Tibial artery (tissue), 4 donors: Measurements from ENCODE around the gene LRRC74A.
"Not testable (repeated sequence)": the region's sequence is repeated elsewhere in the genome, so short reads cannot be mapped to it uniquely, and the experiment has no call there.

ENCODE experiments used
- DNase-seq, 2 donors: peaks; one replicate each; pipeline ENCODE4 v3.0.0-alpha.2; 2019
- H3K27ac ChIP-seq, 2 donors: fragments of 200-600 bp; sonication (generic) in 1 of 2; 1 replicate in 1 of 2; 2 replicates in 1 of 2; pipeline ENCODE4 v1.5.1; 2018 to 2019; ENCODE audit warnings: mild to moderate bottlenecking in 1 of 2
- H3K27me3 ChIP-seq, 2 donors: fragments of 200-600 bp; sonication (generic) in 1 of 2; one replicate each; pipeline versions ENCODE4 v1.5.1 to v1.6.0; 2016 to 2019
- H3K36me3 ChIP-seq, 3 donors: fragments of 200-600 bp; sonication (generic) in 2 of 3; one replicate each; pipeline ENCODE4 v1.5.1; 2016 to 2019; ENCODE audit warnings: mild to moderate bottlenecking in 2 of 3
- H3K4me1 ChIP-seq, 4 donors: fragments of 200-600 bp; sonication (generic) in 2 of 4; 1 replicate in 3 of 4; 2 replicates in 1 of 4; pipeline ENCODE4 v1.5.1; 2016 to 2019
- H3K4me3 ChIP-seq, 2 donors: fragments of 200-600 bp; sonication (generic) in 1 of 2; 1 replicate in 1 of 2; 2 replicates in 1 of 2; pipeline ENCODE4 v1.5.1; 2018 to 2019; ENCODE audit warnings: mild to moderate bottlenecking in 2 of 2
- H3K9me3 ChIP-seq, 3 donors: fragments of 200-600 bp; sonication (generic) in 1 of 3; one replicate each; pipeline ENCODE4 v1.5.1; 2016 to 2019
- CTCF ChIP-seq, 2 experiments: fragments of 200-600 bp in 1 of 2; fragments of 450-650 bp in 1 of 2; IDR thresholded peaks; one replicate each; pipeline ENCODE4 v1.5.1; 2017 to 2019; ENCODE audit warnings: antibody characterized with exemption in 2 of 2, mild to moderate bottlenecking in 1 of 2, moderate library complexity in 1 of 2
- intact Hi-C: fragments of 100-400 bp; cut with DNase I; formaldehyde crosslinking; loops from one replicate; pipeline ENCODE4 v1.15.0; 2023; ENCODE audit warnings: low total_unique reads

LRRC74A gene

GRCh38 chr14:76883447-76883846, 57.2 kb downstream of the LRRC74A start:
- peaks cover 0 to 5% (median 2%) of the 10 kb centered on the region in 4 donors for H3K4me1 ChIP-seq
- intact Hi-C loops, result no loop called here
- DNase-seq, result no peak

DNA sequence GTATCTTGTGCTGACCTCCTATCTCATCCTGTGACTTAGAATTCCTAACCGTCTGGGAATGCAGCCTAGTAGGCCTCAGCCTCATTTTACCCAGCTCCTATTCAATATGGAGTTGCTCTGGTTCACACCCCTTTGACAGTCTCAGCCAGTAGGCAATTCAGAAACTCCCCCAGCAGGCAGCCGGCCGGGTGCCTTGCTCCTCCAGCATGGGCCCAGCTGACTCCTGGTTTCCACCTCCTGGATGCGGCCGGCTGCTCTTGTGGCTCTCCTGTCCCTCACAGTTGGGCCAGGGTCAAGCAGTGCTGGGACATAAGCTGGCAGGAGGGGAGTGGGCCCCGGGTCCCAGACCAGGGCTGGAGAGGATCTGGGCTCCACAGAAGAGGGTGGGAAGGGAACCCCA, 58.2 kb downstream of the LRRC74A start:
- no peak overlapping the region for H3K4me3 ChIP-seq
- no peaks in the 10 kb centered on the region for H3K27me3 ChIP-seq
- DNase-seq, result no peak
- no peaks in the 10 kb centered on the region for H3K36me3 ChIP-seq
- intact Hi-C loops, result no loop called here
- TF ChIP-seq CTCF (IDR thresholded peaks at IDR 0.05), result no peak
- no peaks in the 10 kb centered on the region for H3K9me3 ChIP-seq
- H3K27ac ChIP-seq, result no peak overlapping the region
- peaks cover 0 to 5% (median 2%) of the 10 kb centered on the region in 4 donors for H3K4me1 ChIP-seq

More at GRCh38 chr14:76883447-76883846, 57.2 kb downstream of the LRRC74A start:
- no peak for TF ChIP-seq CTCF (IDR thresholded peaks at IDR 0.05)
- Histone ChIP-seq H3K9me3 (no peaks in the 10 kb centered on the region), H3K27ac (no peak overlapping the region), H3K36me3 (no peaks in the 10 kb centered on the region), H3K27me3 (no peaks in the 10 kb centered on the region), H3K4me3 (no peak overlapping the region)

DNA sequence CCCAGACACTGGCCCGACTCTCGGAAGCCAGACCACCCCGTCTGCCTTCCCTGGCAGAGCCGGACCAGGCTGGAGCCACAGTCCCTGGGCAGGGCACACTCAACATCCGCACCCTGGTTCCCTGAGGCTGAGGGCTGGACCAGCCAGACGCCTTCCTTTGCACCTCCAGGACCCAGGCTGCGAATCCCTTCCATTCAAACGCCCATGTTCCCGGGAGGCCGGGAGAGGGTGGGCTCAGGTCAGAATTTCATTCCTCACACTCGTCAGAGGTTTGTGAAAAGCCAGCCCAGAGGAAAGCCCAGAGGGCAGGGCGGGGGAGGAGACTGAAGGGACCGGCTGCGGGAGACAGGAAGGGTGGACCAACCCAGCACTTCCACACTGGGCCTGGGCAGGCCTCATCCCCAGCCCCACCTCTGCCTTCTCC, 58.7 kb downstream of the LRRC74A start:
- H3K36me3 ChIP-seq, result no peaks in the 10 kb centered on the region
- no peaks in the 10 kb centered on the region for H3K27me3 ChIP-seq
- TF ChIP-seq CTCF (IDR thresholded peaks at IDR 0.05), result no peak
- H3K4me1 ChIP-seq, result peaks cover 0 to 5% (median 2%) of the 10 kb centered on the region in 4 donors
- DNase-seq, result peak in 1 of 2 donors; percentile 47
- H3K9me3 ChIP-seq, result no peaks in the 10 kb centered on the region
- H3K27ac ChIP-seq, result no peak overlapping the region
- intact Hi-C loops, result no loop called here
- H3K4me3 ChIP-seq, result no peak overlapping the region

- no peak for DNase-seq
- Histone ChIP-seq H3K4me3 (no peak overlapping the region), H3K4me1 (peaks cover 0 to 5% (median 2%) of the 10 kb centered on the region in 4 donors), H3K9me3 (no peaks in the 10 kb centered on the region), H3K27me3 (no peaks in the 10 kb centered on the region), H3K36me3 (no peaks in the 10 kb centered on the region), H3K27ac (no peak overlapping the region)
- intact Hi-C loops, result no loop called here
- TF ChIP-seq CTCF (IDR thresholded peaks at IDR 0.05), result no peak
Observed at GRCh38 chr14:76887191-76887590, 61.0 kb downstream of the LRRC74A start.

- Histone ChIP-seq H3K4me3 (no peak overlapping the region), H3K27me3 (no peaks in the 10 kb centered on the region), H3K27ac (no peak overlapping the region), H3K4me1 (peaks cover 0 to 5% (median 0%) of the 10 kb centered on the region in 4 donors), H3K9me3 (no peaks in the 10 kb centered on the region), H3K36me3 (no peaks in the 10 kb centered on the region)
- intact Hi-C loops, result no loop called here
- no peak for TF ChIP-seq CTCF (IDR thresholded peaks at IDR 0.05)
- no peak for DNase-seq
Observed at GRCh38 chr14:76891391-76891790, 65.2 kb downstream of the LRRC74A start.

DNA sequence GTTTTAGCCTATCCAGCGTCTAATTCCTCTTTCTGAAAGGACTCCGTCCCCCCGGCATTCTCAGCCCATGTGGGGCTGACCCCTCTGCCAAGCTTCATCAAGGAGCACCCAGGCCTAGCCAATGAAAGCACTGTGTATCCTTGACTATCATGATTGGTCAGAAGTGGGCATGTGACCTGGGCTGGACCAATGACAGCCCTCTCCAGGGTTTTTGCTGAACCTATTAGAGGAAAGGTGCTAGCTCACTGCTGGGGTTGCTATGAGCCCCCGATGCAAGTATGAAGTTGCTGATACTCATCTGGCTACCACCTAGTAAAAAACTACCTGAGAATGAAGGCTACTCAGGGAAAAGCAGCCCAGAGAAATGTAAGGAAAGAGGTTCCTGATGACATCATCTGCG, 68.1 kb downstream of the LRRC74A start:
- DNase-seq, result no peak
- Histone ChIP-seq H3K9me3 (no peaks in the 10 kb centered on the region), H3K27ac (no peak overlapping the region), H3K4me1 (no peaks in the 10 kb centered on the region), H3K36me3 (no peaks in the 10 kb centered on the region), H3K27me3 (no peaks in the 10 kb centered on the region), H3K4me3 (no peak overlapping the region)
- intact Hi-C loops, result no loop called here
- TF ChIP-seq CTCF (IDR thresholded peaks at IDR 0.05), result no peak

DNA sequence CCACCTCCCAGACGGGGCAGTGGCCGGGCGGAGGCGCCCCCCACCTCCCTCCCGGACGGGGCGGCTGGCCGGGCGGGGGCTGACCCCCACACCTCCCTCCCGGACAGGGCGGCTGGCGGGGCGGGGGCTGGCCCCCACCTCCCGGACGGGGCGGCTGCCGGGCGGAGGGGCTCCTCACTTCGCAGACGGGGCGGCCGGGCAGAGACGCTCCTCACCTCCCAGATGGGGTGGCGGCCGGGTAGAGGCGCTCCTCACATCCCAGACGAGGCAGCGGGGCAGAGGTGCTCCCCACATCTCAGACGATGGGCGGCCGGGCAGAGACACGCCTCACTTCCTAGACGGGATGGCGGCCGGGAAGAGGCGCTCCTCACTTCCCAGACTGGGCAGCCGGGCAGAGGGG, 71.8 kb downstream of the LRRC74A start:
- peaks cover 0 to 28% (median 24%) of the 10 kb centered on the region in 4 donors for H3K4me1 ChIP-seq
- H3K36me3 ChIP-seq, intact Hi-C loops, H3K27ac ChIP-seq, H3K4me3 ChIP-seq, H3K9me3 ChIP-seq, DNase-seq, H3K27me3 ChIP-seq: not testable (repeated sequence)
